NCI-H524 treated with DMSO at 0.1 percent for 48 hours (cell line): Measurements from ENCODE around the gene IGSF5.
"Not testable (repeated sequence)": the region's sequence is repeated elsewhere in the genome, so short reads cannot be mapped to it uniquely, and the experiment has no call there.

Source experiments
- DNase-seq: peaks from one replicate; lab custom pipeline; 2025; lab: John Stamatoyannopoulos, UW

The IGSF5 gene

DNA sequence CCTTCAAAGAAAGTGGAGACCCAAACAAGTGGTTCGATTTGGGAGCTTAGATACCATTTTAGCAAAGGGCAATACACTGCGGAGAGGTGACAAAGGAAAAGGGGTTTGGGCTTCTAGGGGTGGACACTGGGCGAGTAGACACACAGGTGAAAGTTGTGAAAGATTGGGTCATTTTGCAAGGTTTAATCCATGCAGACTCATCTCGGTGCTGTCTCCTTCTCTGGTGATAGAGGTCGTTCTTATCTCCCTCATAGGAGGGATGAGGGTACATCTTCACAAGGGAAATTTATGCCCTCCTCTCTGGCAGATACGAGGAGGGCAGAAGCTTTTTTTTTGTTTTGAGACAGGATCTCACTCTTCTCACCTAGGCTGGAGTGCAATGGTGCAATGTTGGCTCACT lies 6.4 kb upstream of the IGSF5 start:
- no peak for DNase-seq

DNA sequence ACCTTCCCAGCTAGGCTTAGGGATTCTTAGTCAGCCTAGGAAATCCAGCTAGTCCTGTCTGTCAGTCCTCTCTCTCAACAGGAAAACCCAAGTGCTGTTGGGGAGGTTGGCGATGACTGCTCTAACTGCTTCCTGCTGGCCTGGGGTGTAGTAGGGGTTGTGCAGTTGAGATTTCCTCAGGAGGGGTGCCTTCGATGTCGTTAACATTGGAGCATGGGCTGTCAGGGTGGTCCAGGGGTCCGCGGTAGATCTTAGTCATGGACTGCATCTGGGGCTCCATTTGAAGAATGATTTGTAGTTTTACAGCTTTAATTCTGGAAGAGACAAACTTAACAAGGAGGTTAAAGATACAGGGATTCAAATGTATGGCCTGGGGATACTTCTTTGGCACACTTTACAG lies 5.5 kb upstream of the IGSF5 start:
- DNase-seq = not testable (repeated sequence)

DNA sequence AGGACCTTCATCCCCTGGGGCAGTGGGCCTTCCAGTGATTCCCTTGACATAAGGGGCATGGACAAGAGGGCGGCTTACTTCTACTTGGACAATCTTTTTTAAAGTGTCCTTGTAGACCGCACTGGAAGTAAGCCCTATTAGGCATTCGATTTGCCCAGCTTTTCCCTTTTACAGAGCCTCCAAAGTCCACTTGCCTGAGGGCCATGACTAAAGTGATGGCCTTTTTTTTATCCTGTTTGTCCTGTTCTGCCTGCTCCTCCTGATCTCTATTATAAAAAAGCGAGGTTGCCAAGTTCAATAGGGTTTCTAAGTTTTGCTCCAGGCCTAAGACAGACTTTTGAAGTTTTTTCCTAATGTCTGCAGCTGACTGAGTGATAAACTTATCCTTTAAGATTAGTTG lies 2.4 kb upstream of the IGSF5 start:
- not testable (repeated sequence) for DNase-seq

DNA sequence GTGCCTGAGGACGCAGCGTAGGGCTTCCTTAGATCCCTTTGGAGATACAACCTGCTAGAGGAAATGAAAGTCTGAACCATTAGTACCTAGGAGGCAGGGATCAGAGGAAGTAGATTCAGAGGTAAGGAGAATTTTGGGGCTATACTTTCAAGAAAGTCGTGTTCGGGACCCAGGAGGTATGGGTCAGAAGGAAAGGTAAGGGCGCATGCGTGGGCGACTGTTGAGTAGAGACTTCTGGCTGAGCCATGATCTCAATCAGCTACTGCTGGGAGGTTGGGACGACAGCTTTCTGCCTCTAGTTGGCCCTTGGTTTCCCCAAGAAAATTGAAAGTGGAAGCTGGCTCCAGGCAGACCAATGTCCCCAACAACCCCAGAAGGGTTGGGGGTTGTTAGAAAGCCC lies 349 bp downstream of the IGSF5 start:
- not testable (repeated sequence) for DNase-seq

DNA sequence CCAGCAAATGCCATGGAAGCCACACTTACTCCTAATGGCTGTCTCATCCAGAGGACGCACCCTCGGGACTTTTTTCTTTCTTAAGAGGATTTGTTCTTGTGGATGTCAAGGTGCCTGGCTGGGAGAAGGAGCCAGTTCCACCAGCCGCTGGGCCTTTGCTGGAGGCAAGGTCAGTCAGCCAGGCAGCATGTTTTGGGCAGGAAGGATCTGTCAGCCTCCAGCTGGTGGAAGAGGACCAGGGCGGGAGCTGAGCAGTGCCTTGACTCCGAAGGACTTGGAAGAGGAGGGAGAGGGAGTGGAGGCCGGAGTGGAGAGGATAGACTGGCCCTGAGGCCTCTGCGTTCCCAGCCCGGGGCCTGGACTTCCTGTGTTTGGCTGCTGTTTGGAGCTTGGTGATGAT lies 5.7 kb downstream of the IGSF5 start:
- no peak for DNase-seq

DNA sequence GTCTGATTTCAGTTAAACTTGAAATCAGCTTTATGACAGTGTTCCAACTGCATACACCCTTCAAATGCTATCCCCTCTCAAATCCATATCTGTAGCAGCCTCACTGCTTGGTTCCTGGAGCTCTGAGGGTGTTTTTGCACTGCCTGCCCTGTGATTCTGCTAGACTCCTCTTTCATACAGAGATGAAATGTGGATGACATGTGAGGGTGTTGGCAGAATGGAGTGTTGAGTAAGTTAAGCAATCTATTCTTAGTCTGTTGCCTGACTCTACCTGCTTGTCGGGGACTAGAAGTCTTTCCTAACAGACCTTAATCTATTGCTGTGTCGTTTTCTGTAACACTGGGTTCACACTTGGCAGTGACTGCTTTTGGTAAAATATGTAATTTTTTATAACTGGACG lies 9.8 kb downstream of the IGSF5 start:
- DNase-seq = no peak

DNA sequence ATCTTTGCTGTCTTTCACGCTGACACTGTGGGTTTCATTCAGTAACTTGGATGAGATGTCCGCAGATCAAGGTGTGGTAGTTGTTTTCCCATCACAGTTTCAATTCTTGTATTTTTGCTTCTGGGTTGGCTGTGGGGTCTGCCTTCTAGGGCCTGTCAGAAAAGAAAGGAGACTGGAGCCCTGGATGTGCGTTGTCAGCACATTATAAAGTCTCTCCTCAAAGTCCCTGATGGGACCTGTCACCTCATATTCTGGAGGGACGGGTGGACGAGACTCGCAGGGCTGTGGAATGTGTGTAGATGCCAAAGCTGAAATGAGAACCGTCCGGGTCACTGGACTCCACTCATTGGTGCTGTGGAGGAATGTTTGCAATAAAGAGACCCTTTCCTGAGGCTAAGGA lies 11.3 kb downstream of the IGSF5 start:
- DNase-seq = no peak

DNA sequence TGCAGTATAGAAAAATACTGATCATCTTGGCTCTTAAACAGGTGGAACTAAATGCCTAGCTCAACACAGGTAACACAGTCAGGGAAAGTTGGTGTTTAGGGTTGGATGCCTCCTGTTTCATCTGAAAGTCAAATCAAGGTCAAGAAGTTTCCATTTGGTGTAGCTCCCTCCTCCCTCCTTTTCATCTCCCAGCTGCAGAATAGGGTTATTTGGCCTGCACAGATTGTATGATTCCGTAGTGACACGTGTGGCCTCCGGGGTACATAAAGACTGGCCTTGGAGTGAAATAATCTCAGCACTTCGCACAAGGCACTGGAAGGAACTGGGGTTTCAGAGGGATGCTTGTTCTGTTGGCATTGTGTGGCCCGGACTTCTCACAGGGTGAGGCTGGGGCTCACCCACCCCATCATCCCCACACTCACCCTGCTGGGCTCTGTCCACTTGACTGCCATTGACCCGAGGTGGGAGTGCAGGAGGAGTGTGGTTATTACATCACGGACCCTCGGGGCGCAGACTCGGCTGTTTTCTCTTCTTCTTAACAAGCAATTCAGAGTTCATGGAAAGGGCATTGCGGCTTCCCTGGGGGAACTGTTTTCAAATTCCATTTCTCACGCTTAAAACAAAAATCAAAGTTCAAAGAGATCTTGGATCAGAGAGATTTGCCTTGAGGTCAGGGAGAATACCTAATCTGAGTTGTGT lies 18.4 kb downstream of the IGSF5 start:
- DNase-seq = no peak

DNA sequence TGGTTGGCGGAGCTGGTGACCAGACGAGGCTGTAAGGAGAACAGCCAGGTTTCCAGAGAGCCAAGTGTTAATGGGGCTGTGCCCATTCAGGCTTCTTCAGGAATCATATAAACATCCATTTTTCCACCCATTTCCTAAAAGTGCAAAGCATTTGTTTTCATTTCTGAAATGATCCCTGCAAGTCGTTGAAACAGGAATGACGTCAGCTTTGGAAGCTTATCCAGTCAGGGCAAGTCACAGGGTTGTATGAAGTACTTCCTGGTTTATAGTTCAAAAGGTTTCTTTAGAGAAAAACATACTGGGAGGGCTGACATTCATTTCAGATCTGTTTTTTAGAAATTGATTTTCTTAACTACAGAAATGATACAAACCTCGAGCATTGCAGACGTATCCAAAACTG lies 29.2 kb downstream of the IGSF5 start:
- no peak for DNase-seq

DNA sequence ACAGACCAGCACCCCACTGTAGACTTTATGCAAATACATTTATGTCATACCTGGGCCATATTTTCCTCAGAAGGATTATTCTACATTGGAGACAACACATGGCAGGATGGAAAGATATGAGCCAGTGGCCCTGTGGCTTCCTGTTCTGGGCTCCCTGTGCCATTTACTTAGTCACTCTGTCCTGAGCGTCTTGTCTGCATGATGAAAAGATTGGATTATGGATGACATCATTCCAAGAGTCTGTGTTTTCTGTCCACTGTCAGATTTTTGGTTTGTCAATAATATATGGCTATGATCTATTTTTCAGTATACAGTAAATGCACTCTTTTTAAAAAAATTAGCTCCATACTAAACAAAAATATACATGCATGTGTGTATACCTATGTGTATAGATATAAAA lies 30.8 kb downstream of the IGSF5 start:
- DNase-seq = no peak

DNA sequence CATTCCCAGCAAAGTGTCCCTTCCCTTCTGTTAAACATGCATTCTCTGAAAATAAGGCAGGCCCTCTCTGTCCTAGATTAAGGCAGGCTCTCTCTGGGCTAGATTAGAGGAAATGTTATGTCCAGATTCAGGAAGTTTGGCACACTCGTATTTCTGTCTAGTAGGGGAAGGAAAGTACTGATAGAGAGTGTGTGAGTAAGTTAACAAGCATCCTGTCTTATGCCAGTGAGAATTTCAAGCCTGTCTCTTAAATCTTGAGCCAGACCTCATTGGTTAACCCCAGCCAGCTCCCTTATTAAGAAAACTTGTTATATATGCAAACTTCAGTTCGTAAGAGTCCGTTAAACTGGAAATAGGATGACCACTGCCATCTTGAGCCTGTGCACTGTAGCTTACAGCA lies 31.6 kb downstream of the IGSF5 start:
- DNase-seq = no peak

DNA sequence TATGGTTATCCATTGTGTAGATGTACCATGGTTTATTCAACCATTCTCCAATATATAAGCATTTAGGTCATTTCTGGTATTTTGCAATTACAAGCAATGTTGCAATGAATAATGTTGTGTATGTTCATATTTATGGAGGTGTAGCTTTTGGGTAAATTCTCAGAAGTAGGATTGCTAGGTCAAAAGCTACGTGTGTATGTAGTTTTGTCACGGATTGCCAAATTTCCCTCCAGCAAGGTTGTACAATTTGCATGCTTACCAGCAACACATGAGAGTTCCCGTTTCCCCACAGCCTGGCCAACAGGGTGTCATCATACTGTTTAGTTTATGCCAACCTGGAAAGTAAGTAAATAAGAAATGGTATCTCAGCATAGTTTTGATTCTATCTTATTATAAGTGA lies 36.3 kb downstream of the IGSF5 start:
- no peak for DNase-seq

DNA sequence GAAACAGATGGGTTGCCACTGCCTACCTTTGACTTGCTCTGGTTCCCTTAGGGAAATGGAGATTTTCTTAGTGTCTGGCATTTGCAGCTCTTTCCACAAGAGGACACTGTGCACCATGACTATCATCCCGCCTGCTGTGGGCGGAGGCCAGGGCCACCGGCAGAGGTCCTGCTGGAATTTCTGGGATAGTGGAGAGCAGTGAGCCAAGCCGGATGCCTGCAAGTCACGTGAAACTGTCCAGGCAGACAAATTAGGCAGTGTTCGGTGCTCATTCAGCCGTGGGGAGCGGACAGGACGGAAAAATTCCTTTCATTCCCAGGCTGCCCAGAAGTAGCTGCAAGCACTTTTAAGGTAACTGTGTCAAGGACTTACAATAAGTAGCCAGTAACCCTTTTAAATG lies 43.4 kb downstream of the IGSF5 start:
- DNase-seq = peak; percentile 84

DNA sequence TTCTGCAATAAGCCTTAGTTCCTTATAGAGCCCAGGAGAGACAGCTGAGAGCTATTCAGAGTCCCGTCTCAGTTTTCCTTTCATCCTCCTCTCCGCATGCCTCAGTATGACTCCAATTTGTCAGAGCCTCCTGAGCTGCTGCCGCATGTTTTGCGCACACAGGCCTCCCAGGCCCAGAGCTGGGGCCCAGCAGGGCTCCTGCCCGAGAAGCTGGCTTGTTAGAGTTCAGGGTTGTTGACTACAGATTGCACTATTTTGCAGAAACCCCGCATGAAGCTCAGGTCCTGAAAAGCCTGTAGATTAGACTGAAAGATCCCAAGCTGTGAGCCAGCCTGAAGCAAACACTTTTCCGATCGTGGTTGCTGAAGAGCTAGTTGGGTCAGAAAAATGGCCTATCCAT lies 51.5 kb downstream of the IGSF5 start:
- DNase-seq = no peak

DNA sequence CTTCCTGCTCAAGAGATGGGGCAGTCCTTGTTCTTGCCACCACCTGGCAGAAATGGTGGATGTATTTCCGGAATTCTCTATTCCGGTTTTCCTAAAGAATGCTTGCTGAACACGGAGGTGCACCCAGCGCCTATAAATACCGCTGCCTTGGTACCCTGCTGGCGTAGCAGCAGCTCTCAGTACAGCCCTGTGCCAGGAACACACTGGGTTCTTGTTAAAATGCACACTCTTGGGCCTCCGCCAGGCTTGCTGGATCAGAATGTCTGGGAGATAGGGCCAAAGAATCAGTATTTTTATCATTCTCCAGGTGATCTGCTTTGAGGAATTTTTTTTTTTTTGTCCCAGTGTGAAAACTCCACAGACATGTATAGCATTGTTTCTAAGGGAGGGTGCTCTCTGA lies 54.2 kb downstream of the IGSF5 start:
- DNase-seq = no peak

DNA sequence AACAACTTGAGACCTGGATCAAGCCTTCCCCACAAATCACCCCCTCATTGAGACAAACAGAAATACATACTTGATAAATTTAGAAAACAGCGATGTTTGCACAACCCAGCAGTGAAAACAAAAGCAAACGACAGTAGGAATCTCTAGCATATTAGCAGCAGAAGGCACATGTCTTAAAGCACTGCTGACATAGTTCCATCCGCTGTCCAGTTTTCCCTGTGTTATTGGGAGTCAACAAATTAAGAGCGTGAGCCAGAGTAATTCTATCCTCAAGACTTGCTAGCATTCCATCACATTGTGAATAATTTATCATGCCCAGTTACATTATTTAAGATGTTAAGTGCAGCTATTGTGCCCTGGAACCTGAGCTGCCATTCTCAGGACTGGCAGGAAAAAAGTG lies 55.3 kb downstream of the IGSF5 start:
- DNase-seq = no peak

DNA sequence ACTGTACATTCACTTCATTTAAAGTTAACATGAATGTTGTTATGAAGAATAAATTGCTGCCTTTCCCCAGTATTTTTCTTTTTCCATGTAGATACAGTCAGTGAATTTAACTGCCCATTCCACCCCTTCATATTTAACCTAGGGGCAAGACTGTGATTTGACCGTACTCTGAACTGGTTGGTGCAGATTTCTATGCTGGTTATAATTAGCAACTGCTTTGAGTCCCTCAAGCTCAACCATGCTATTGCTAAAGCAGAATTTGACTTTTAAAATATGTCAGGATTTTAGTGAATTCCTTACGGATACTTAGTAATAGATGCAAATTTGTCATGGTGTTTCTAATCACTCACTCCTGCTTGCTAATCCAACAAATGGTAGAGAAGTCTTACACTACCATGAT lies 57.2 kb downstream of the IGSF5 start:
- no peak for DNase-seq

DNA sequence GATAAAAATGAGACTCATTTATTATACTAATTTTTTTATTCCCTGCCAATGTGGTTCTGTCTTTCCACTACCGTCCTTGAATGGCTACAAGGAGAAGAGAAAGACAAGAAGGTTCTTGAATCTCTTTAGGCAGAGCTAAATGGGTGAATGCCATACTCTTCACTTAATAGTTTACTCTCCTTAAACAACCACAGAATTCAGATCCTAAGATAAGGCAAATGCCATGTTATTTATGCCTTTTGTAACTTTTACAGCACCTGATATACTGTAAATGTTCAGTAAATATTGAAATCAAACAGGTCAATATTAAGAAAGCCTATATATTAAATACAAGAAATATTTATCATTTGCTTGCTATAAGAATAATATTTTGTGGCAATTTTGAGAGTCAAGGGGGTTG lies 58.4 kb downstream of the IGSF5 start:
- DNase-seq = no peak

DNA sequence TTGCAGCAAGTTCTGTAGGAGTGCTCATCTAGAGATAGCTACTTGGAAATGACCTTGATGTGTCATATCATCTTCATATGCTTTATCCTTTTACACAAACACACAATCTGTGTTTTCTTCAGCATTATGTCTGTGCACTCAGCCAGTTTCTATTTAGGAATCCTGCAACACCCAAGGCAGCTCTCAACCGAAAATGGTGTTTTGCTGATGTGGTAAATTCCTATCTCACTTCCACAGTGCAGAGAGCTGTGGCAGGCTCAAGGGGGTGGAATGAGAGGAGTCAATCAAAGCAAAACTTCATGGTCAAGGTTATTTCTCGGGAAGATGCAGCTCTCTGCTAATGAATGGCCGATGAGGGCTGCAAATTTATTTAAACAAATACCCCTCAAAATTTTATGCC lies 59.3 kb downstream of the IGSF5 start:
- DNase-seq = no peak

DNA sequence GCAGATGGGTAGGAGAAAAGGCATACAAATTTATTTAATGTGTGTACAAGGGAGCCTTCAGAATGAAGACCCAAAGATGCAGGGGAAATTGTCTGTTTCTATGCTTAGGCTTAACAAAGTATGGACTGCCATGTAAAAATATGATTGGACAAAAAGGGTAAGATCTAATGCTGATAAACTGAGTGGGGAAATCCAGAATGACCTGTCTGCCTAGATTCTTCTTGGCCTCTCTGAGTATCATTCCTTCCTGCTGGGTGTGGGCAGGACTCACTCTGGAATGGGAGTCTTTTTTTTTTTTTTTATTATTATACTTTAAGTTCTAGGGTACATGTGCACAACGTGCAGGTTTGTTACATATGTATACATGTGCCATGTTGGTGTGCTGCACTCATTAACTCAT lies 61.0 kb downstream of the IGSF5 start:
- no peak for DNase-seq

DNA sequence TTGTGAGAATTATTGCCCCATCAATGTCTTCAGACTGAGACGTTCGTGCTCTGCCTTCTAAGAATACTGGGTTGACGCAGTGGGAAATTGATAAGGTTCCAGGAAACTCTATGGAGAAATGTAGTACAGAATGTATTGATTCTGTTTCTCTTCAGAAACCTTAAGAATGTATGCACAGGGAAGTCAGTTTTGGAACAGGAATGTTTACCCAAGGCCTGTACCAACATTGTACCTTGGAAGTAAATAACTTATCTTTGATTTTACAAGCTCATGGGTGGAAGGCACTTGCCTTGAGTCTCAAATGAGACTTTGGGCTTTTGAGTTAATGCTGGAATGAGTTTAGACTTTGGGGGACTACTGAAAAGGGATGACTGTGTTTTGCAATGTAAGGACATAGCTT lies 62.8 kb downstream of the IGSF5 start:
- DNase-seq = no peak

DNA sequence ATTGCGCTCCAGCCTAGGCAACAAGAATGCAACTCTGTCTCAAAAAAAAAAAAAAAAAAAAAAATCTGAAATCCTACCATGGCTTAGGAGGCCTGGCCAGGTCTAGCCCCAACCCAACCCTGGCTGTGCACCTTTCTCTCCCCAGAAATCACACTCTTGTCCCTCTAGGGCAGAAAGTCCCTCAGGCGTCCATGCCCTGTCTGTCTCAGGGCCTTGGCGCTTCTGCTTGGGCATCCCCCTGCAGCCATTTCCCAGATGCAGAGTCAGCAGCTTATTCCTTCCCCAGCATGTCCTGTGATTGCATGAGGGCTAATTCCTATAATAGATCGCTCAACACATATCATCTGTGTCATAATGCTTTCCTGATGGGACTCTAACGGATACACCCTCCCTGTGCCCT lies 65.0 kb downstream of the IGSF5 start:
- DNase-seq = no peak

DNA sequence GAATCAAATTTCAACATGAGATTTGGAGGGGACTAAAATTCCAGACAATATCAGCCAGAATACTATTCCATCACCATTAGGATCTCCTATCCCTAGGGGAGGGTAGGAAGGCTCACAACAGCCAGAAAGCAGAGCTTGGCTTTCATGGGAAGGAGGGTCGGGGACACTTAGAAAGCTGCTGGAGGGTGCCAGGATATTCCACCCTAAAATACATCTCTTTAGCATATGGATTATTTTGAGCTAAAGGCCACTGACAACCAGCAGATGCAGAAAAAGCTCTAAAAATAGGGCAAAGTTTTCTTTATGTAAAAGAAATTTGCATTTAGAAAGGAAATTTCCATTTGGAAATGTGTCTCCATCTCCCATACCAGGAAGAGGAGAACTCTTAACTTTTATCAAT lies 68.0 kb downstream of the IGSF5 start:
- DNase-seq = no peak

DNA sequence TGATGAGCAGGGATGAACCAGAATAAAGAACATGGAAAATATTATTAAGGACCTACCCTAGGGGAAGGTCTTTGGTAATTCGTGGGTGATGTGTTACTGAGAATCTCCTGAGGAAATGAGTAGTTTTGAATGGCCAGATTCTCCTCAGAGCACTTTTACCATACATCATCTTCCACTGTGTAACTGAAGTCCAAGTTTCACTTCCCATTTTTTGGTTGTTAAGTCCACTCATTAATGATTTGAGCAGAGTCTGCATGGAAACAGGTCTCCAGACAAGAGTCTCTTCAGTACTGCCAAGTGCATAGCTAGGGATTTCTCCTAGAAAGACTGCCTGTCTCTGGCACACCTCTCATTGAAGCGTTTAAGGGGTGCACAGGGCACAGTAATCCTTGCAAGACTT lies 73.6 kb downstream of the IGSF5 start:
- DNase-seq = no peak

DNA sequence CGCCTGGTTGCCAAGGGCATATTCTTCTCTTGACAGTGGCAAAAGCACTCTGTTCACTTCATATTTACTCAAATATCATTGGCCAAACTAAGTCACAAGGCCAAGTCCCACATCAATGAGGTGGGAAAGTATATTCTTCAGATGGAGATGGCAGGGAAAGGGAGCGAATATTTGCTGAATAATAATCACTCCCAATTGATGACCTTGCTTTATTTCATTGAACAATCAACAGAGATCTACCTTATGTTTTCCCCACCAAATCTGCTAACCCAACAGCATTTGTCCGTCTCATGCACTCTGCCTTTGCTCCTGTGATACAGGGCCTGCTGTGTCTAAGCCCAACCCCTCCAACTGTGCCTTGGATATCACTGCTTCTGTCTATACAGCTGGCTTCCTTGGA lies 77.1 kb downstream of the IGSF5 start:
- DNase-seq = no peak
